OCI-LY3 (cell line): ENCODE measurements around the gene MYCN.

Source experiments
- CTCF ChIP-seq: fragments of 200-600, 300-600 bp; sonication (generic); IDR thresholded peaks from 2 replicates; pipeline ENCODE4 v1.5.1; 2014; ENCODE audit warnings: antibody characterized with exemption, low read length, low read depth
- EZH2phosphoT487 ChIP-seq: fragments of 200-600 bp; shearing (Covaris generic); IDR thresholded peaks from 2 replicates; pipeline ENCODE4 v1.6.1; 2018; ENCODE audit warnings: antibody characterized with exemption, mixed run types, low read depth

DNA sequence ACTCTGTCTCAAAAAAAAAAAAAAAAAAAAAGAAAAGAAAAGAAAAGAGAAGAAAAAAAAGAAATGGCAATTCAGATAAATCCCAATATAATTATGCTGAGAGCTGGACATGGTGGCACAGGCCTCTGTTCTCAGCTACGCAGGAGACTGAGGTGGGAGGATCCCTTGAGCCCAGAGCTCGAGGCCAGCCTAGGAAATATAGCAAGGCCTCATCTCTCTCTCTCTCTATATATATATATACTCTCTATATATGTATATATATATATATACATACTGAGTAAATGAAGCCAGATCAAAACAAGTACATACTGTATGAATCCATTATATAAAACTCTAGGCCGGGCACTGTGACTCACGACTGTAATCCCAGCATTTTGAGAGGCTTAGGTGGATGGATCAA lies 30.6 kb upstream of the MYCN start:
- TF ChIP-seq CTCF (no peak), EZH2phosphoT487 (no peak)
